HCT116 (cell line): ENCODE measurements around the gene U2AF2. TPM values are rescaled to one million over a fixed set of nuclear protein-coding genes. Genes with fewer than 3 reads are reported as not detected.

ENCODE experiments used
- ATAC-seq: fragments of 200-7000 bp; cut with Tn5 transposase; 2 replicates; pipeline ENCODE4 v1.9.1; 2020; ENCODE audit warnings: mild to moderate bottlenecking, moderate library complexity
- BruUV-seq: library from RNA; stranded (reverse); fragments of 400-500 nt; replicated peaks from 2 replicates; lab custom pipeline; 2021; lab: Mats Ljungman, UMichigan
- CTCF ChIA-PET: fragments of 300-600 bp; sonication (Branson Sonifier 250); formaldehyde crosslinking; loops from one replicate; lab custom pipeline; 2021; ENCODE audit warnings: antibody characterized with exemption; lab: Charles Lee
- POLR2A ChIA-PET: fragments of 300-600, 350-600 bp; sonication (Branson Sonifier 250); formaldehyde crosslinking; loops from one replicate; lab custom pipeline; 2021; ENCODE audit warnings: antibody characterized with exemption; lab: Charles Lee
- RAD21 ChIA-PET, 2 experiments: fragments of 300-600 bp; sonication (Branson Sonifier 250); formaldehyde crosslinking; loops; one replicate each; lab custom pipeline; 2023; ENCODE audit warnings: low total read pairs in 2 of 2; ENCODE audit not compliant: uncharacterized antibody in 2 of 2, unreplicated experiment in 2 of 2, low non-redundant PET in 1 of 2; lab: Charles Lee
- DNase-seq: peaks from one replicate; pipeline ENCODE4 v3.0.0-alpha.2; 2010; ENCODE audit warnings: low read depth, low spot score
- H2AFZ ChIP-seq: fragments of 200-600 bp; shearing (Covaris generic), sonication (generic); 2 replicates; pipeline ENCODE4 v1.6.1; 2017; ENCODE audit warnings: low read depth, mixed run types, mixed read lengths, antibody characterized with exemption, low read length; ENCODE audit not compliant: poor library complexity, severe bottlenecking
- H3K27ac ChIP-seq: 2 replicates; pipeline ENCODE4 v1.5.1; 2012; ENCODE audit warnings: low read depth, low read length
- H3K27me3 ChIP-seq: fragments of 200-600 bp; sonication (generic); 2 replicates; pipeline ENCODE4 v1.6.1; 2016; ENCODE audit warnings: mixed run types, low read length, mixed read lengths; ENCODE audit not compliant: insufficient read depth
- H3K36me3 ChIP-seq, 2 experiments: fragments of 200-500 bp in 1 of 2; fragments of 200-600 bp in 1 of 2; sonication (Bioruptor generic) in 1 of 2; sonication (generic) in 1 of 2; 2 replicates each; pipeline versions ENCODE4 v1.5.1 to v1.6.1; 2014 to 2016; ENCODE audit warnings: low read length in 2 of 2, inconsistent platforms in 1 of 2, mixed read lengths in 1 of 2, mixed run types in 1 of 2; ENCODE audit not compliant: insufficient read depth in 2 of 2, control insufficient read depth in 1 of 2
- H3K4me1 ChIP-seq, 2 experiments: fragments of 200-600 bp in 1 of 2; sonication (generic) in 1 of 2; 2 replicates each; pipeline versions ENCODE4 v1.5.1 to v1.6.1; 2012 to 2017; ENCODE audit warnings: low read length in 2 of 2, inconsistent platforms in 1 of 2, mild to moderate bottlenecking in 1 of 2, mixed read lengths in 1 of 2, mixed run types in 1 of 2, moderate library complexity in 1 of 2; ENCODE audit not compliant: insufficient read depth in 2 of 2, control insufficient read depth in 1 of 2
- H3K4me2 ChIP-seq: fragments of 200-600 bp; sonication (generic); 2 replicates; pipeline ENCODE4 v1.6.1; 2017; ENCODE audit warnings: mixed run types, low read length, mixed read lengths
- H3K4me3 ChIP-seq, 2 experiments: fragments of 200-600 bp in 1 of 2; sonication (generic) in 1 of 2; replicated peaks in 1 of 2; 2 replicates each; pipeline ENCODE4 v1.5.1; 2011 to 2016; ENCODE audit warnings: low read length in 2 of 2, control low read depth in 1 of 2, low read depth in 1 of 2, mild to moderate bottlenecking in 1 of 2, mixed read lengths in 1 of 2, mixed run types in 1 of 2
- H3K79me2 ChIP-seq: fragments of 200-600 bp; sonication (generic); 2 replicates; pipeline ENCODE4 v1.6.1; 2017; ENCODE audit warnings: mild to moderate bottlenecking, mixed run types, low read length, moderate library complexity, mixed read lengths; ENCODE audit not compliant: insufficient read depth
- H3K9ac ChIP-seq: fragments of 200-600 bp; sonication (generic); 2 replicates; pipeline ENCODE4 v1.6.1; 2016; ENCODE audit warnings: low read length, mixed read lengths
- H3K9me2 ChIP-seq: fragments of 200-600 bp; sonication (generic), shearing (Covaris generic); 2 replicates; pipeline ENCODE4 v1.6.1; 2017; ENCODE audit warnings: mixed run types, mild to moderate bottlenecking, moderate library complexity; ENCODE audit not compliant: insufficient read depth
- H3K9me3 ChIP-seq, 2 experiments: fragments of 200-500 bp in 1 of 2; fragments of 200-600 bp in 1 of 2; sonication (Bioruptor generic) in 1 of 2; sonication (generic) in 1 of 2; 2 replicates each; pipeline ENCODE4 v1.6.1; 2014 to 2017; ENCODE audit warnings: low read length in 2 of 2, mixed read lengths in 2 of 2, inconsistent platforms in 1 of 2, low read depth in 1 of 2, mild to moderate bottlenecking in 1 of 2, mixed run types in 1 of 2, moderate library complexity in 1 of 2; ENCODE audit not compliant: control insufficient read depth in 1 of 2, insufficient read depth in 1 of 2
- H4K20me1 ChIP-seq: fragments of 200-600 bp; sonication (generic), shearing (Covaris generic); 2 replicates; pipeline ENCODE4 v1.6.1; 2017; ENCODE audit warnings: mixed run types, mild to moderate bottlenecking, moderate library complexity; ENCODE audit not compliant: insufficient read depth
- CBX3 ChIP-seq: IDR thresholded peaks from 2 replicates; pipeline ENCODE4 v1.6.1; 2012; ENCODE audit warnings: low read depth
- EGR1 ChIP-seq: IDR thresholded peaks from 2 replicates; pipeline ENCODE4 v1.6.1; 2012; ENCODE audit warnings: low read depth
- EZH2phosphoT487 ChIP-seq: fragments of 200-600 bp; IDR thresholded peaks from 2 replicates; pipeline ENCODE4 v1.6.1; 2018; ENCODE audit warnings: antibody characterized with exemption, borderline replicate concordance
- FOSL1 ChIP-seq: IDR thresholded peaks from 2 replicates; pipeline ENCODE4 v1.6.1; 2012; ENCODE audit warnings: low read depth
- JUND ChIP-seq: IDR thresholded peaks from 2 replicates; pipeline ENCODE4 v1.6.1; 2012
- POLR2AphosphoS5 ChIP-seq: IDR thresholded peaks from 2 replicates; pipeline ENCODE4 v1.6.1; 2011; ENCODE audit warnings: mild to moderate bottlenecking, low read depth, low read length, moderate library complexity
- SIN3A ChIP-seq: IDR thresholded peaks from 2 replicates; pipeline ENCODE4 v1.6.1; 2012; ENCODE audit warnings: low read depth
- SP1 ChIP-seq: IDR thresholded peaks from 2 replicates; pipeline ENCODE4 v1.6.1; 2012; ENCODE audit warnings: low read depth
- ZBTB33 ChIP-seq: IDR thresholded peaks from 2 replicates; pipeline ENCODE4 v1.6.1; 2011; ENCODE audit warnings: mild to moderate bottlenecking, low read length, moderate library complexity; ENCODE audit not compliant: insufficient replicate concordance; ENCODE audit errors: extremely low read depth
- ZFX ChIP-seq: fragments of 450-650 bp; IDR thresholded peaks from 2 replicates; pipeline ENCODE4 v1.6.1; 2017
- ZNF274 ChIP-seq: fragments of 200-500 bp; sonication (Bioruptor generic); IDR thresholded peaks from 2 replicates; pipeline ENCODE4 v1.6.1; 2014; ENCODE audit warnings: mild to moderate bottlenecking, low read depth, low read length, inconsistent platforms
- intact Hi-C: fragments of 100-400 bp; cut with micrococcal nuclease; formaldehyde crosslinking; loops from 2 replicates; pipeline ENCODE4 v1.10.0; 2022
- total RNA-seq: library from RNA; stranded (reverse); gene quantifications from one replicate; pipeline ENCODE4 v1.2.1, GENCODE V29; 2021; ENCODE audit not compliant: unreplicated experiment

U2AF2 gene
- total RNA-seq, 1 experiment from 2014 or later, result 259 TPM

GRCh38 chr19:55686311-55687050 lies 31.6 kb downstream of the U2AF2 start:
- intact Hi-C loops, result no loop called here
- no peak overlapping the region for H2AFZ ChIP-seq
- TF ChIP-seq CBX3 (no peak), EZH2phosphoT487 (no peak), POLR2AphosphoS5 (no peak), SIN3A (no peak), SP1 (no peak), ZBTB33 (no peak), JUND (no peak), FOSL1 (no peak), ZNF274 (no peak), ZFX (no peak), EGR1 (no peak)

More at GRCh38 chr19:55686311-55687050, 31.6 kb downstream of the U2AF2 start:
- H3K27ac ChIP-seq, result no peak overlapping the region
- no peaks in the 10 kb centered on the region for H3K4me1 ChIP-seq
- H3K9me3 ChIP-seq, result no peaks in the 10 kb centered on the region
- no TSS peak for BruUV-seq
- POLR2A ChIA-PET, result no interaction called here
- CTCF ChIA-PET, result no interaction called here
- H3K4me2 ChIP-seq, result no peak overlapping the region
- no peaks in the 10 kb centered on the region for H3K27me3 ChIP-seq
- peaks cover 16 to 19% of the 10 kb centered on the region in 2 experiments; a peak in 3 of 4 replicates for H3K36me3 ChIP-seq
- no peak overlapping the region for H3K4me3 ChIP-seq
- RAD21 ChIA-PET, result no interaction called here
- H3K9me2 ChIP-seq, result no peaks in the 10 kb centered on the region
- H4K20me1 ChIP-seq, result no peaks in the 10 kb centered on the region
- peaks cover 56% of the 10 kb centered on the region for H3K79me2 ChIP-seq
- no peak overlapping the region for H3K9ac ChIP-seq
- no peak for ATAC-seq
- no peak for DNase-seq
